T1000 (cell line): Measurements from ENCODE around the gene NPTXR.

Experiments used
- DNase-seq: peaks from one replicate; lab custom pipeline; 2025; ENCODE audit warnings: mixed read lengths; lab: John Stamatoyannopoulos, UW

The NPTXR gene

DNA sequence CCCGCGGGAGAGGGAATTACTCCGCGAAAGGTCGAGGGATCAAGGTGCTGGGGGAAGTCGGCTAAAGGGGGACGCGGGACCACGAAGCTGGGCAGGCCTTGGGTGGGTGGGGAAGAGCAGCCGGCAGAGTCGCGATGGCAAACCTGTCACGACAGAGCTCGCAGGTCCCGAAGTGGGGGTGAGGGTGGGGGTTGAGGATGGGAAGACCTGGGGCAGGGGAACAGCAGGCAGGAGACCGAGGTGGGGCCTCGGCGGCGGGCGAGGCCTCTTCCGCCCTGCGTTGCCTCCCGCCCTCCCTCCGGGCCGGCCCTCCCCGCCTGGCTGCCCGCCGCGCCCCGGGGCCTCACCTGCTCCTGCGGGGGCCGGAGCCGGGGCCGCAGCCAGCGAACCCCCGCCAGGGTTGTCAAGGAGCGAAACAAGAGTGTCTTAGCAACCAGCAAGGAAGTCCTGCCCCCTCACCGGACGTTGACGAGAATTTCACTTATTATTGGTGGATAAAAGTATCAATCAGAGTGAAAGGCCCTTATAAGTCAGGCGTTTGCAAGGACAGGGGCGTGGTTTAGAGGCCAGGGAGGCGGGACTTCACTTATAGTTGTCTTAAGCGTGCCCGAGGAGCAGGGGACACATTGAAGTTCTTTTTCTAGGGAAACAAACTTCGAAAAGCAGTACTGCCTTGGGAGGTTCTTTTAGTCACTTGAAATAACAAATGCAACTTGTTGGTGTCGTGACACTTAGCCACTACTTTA, 49.9 kb downstream of the NPTXR start, which contains the start of gene DNAL4:
DNAL4 (minus strand) TSS at position 423 of the 746 bp plus-strand sequence. CDS start 11,412 bp downstream, outside the sequence.
- peak; percentile 87 for DNase-seq

DNA sequence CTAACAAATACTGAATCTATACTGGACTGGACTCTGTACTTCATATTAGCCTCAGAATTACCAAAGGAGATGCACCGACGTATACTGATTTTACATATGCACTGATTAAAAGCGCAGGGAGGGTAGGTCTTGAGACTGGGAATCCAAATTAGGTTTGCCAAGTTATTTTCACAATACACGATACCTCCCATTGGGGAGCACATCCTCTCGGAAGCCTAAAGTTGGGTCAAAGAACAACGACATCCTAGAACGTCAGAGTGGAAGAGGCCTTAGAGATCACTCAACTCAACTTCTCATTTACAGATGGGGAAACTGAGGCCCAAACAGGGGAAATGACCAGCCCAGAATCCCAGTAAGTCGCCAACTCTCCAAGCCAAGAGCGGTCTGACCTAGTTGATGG, 50.5 kb downstream of the NPTXR start:
- no peak for DNase-seq

DNA sequence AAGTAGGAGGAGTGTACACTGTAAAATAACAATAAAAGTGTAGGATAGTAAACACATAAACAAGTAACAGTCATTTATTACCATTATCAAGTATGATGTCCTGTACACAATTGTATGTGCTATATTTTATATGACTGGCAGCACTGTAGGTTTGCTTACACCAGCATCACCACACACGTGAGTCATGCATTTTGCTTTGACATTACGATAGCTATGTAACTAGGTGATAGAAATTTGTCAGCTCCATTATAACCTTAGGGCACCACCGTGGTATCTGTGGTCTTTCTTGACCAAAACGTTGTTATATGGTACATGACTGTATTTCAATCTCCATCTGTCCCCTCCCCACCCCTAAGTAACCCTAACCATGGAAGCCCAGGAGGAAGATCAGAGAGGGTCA, 51.0 kb downstream of the NPTXR start:
- no peak for DNase-seq

DNA sequence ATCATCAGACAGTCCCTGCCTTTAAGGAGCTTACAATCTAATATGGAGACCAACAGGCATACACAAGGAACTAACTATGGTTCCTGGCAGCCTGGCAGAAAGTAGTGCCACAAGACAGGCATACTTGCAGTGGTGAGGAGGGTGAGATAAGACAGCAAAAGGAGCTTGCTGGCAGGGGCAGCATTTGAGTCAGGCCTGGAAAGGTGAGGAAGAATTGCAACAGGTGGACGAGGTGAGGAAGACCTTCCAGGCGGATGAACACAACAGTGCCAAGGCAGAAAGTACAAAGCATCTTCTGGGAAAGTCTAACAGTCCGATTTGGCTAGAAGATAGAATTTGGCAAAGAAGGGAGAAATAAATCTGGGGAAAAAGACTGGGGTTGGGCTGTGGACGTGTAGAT, 54.2 kb downstream of the NPTXR start:
- no peak for DNase-seq

DNA sequence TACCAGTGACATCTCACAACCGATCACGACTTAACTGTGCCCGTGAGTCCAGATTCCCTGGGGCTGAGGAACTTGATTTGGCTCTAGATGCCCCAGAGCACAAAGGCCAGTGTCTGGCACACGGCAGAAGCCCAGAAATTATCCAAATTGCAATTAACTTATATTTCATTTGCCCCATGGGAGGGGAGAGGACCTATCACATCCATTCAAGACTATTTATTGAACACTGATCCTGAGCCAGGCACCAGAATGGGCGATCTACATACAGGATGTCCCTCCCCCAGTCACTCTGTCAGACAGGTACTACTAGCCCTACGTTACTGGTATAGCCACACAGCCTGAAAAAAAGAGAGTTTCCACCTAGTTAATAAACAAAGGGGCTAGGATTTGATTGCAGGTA, 55.0 kb downstream of the NPTXR start:
- DNase-seq: no peak

DNA sequence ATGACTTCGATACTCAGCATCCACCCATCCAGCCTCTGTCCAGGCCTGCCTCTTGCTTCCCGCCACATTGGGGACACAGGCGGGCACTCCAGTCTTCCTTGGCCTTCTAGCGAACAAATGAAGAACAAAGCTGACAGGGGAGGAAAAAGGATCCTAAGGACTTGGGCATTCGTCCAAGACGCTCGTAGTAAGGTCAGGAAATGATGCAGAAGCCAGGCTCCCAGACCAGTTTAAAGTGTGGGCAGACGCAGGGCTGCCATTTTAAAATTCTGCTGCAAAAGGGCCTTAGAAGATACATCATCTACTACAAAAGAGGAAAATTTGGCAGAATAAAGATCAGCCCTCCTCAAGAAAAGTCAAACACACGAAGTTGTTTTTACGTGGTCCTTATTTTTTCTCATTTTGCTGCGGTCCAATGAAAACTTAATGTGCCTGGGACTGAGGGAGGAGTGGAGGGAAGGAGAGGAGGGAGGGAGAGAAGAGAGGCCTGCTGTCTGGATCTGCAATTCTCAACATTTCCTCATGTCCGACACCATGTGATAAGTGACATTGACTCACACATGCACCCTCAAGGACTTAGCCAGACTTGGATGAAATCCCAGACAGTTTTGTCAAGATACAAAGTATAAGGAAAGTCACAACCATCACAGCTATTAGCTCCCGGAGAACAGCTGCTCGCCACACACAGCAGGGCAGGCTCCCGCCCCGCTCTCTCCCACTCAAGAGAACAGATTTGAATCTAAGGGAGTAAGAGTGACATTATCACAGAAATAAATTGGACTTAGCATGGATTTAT, 55.6 kb downstream of the NPTXR start:
- DNase-seq: peak; percentile 24

DNA sequence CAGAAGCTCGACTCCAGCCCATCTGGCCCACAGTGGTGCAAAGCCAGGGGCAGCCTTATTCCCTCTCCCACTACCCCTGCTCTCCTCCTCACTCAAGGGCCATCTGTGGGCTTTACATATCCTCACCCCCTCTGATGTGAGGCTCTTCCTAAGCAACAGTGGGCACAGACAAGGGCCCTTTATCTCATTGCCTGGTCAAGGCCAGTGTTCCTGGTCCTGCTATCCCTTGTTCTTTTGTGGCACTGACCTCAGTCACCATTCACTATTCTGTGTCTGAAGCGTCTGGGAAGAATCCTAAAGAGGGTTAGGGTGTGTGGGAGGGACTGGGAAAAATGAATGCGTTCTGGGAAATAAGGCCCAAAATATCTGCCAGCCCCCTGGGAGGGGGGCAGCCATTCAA, 57.2 kb downstream of the NPTXR start:
- no peak for DNase-seq

DNA sequence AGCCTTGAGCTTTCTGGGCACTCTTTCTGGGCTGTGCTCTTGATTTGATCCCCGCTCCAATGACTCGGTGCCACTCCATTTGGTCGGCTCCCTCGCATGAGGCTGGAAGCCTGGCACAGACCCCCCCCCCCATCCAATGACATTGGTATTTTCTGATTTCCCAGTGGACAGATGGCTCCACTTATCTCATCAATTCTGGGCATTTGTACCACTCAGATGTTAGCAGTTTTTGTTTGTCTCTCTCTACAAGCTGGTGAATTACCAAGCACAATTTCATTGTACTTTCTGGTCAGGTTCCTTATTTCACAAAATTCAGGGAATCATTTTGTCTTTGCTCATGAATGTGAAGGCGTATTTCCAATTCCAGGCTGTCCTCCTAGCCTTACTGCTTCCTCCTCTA, 59.0 kb downstream of the NPTXR start:
- no peak for DNase-seq

DNA sequence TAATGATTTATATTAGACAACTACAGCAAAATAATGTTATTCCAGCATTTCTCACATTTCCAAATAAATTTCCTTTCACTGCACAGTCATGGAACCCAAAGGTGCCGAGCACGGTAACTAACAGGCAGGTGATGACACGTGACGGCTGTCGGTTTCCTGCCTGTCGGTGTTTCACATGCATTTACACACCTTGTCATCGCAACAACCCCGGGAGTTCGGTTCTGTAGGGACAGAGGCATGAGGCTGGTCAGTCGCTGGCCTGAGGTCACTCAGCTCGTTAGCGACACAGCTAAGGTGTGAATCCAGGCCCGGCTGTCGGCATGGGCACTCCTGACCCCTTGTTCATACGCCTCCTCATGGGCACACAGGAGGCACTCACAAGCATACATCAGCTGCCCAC, 59.8 kb downstream of the NPTXR start:
- DNase-seq: no peak

DNA sequence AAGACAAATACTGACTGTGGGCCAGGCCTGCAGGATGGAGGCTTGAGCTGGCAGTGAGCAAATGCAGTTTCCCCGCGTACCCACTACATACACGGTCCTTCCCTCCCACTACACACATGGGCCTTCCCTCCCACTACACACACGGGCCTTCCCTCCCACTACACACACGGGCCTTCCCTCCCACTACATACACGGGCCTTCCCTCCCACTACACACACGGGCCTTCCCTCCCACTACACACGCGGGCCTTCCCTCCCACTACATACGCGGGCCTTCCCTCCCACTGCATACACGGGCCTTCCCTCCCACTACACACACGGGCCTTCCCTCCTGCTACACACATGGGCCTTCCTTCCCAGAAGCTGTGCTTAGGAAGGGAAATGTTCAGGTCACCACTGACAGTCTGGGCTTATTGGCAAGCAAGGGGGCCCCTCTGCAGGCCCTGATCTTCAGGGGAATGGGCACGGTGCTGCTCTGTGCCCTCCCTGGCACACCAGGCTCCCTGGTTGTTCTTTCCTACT, 60.7 kb downstream of the NPTXR start:
- no peak for DNase-seq

DNA sequence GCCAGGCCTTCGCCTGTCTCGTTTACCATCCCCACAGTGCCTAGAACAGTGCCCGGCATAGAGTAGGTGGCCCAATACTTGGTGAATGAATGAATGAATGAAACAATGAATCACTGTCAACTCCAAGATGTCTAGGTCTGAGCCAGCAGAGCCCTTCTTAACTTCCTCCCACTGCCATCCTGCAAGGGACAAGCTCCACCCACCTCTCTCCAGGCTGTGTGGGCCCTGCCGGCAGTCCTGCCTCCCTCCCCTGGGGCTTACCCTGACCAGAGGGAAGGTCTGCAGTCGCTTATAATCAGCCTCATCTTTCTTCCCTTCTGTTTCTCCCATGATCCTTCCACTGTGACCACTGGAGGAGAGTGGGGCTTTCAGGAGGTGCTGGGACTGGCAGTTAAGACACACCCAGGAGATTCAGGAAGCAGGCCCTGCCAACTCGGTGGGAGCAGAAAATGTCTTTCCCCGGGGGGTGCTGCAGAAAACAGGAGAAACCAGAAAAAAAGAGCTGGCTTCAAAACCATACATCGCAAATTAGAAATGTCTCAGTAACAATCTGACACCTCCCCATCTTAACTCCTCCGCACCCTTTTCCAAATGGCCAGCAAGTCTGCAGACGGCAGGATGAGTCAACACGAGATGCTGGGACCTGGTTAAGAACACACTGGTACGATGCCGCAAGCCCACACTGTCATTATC, 61.3 kb downstream of the NPTXR start:
- no peak for DNase-seq

DNA sequence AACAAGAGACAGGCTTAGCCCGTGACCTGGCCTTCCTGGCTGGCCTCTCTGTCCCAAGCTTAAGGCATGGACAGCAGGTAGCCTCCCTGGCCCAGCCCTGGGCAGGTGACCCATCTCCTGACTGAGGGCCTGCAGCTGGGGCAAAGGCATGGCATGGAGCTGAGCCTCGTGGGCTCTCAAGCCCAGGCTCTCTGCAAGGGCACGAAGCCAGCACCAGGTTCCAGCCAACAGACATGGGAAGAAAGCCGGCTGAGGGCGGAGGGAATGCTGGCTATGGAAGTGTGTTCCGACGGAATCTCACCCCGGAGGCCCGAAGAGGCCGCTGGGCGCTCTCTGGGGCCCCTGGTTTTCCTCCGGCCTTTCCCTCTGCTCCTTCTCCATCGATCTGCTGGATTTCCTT, 62.8 kb downstream of the NPTXR start:
- no peak for DNase-seq

DNA sequence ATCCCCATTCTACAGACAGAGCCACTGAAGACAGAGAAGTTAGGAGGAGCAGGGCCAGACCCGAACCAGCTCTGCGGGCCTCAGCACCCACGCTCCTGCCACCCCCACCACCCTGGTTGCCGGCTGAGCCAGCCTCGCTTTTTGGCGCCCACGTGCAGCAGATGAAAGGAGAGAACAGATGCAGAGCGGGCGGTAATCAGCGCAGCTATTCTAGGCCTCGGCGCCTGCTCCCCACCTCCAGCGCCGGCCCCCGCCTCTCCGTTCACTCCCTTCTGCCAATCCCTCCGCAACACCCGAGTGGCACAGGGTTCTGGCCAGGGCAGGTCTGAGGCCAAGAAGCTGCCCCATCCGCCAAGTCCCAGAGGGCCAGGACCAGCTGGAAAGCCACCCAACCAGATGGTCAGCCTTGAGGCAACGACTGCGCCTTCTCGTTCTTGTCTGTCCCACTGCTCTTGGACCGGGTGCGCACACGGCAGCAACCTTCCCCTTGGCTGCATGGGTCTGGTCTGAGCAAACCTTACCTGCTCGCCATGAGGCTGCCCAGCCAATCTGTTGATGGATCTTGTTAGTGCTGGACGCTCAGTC, 66.6 kb downstream of the NPTXR start:
- no peak for DNase-seq

DNA sequence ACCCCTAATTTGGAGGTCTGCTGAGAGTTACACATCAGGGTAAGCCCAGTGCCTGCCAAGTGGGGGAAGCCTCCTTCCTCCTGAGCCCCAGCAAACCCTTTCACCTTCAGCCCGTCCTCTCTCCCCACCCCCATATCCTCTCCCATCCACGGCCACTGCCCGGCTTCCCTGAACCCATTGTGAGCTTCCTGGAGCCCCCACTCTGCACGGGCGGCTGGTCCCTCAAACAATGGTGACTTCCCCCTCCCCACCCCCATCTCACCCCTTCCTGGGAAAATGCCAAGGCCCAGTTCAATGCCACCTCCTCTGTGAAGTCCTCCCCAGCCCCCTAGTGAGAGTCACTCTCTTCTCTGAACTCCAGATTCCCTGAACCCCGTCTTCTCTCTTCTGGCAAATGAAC, 67.7 kb downstream of the NPTXR start:
- no peak for DNase-seq

DNA sequence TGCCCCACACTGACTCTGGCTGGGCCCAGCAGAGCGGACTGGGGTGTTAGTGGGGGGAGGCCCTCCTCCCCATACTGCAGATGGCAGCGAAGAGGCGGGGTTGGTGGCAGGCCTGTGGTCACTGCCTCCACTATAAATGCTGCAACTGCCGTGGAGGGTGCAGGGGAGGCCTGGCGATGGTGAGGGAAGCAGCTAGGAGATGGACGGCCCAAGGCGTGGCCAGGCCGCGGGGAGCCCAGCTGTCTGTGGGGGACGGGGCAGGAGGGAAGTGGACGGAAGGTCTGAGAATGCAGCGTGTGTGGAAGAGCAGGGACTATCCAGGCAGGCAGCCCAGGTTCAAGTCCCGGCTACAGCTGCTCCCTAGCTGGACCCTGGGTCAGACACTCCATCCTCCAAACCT, 68.2 kb downstream of the NPTXR start:
- no peak for DNase-seq

DNA sequence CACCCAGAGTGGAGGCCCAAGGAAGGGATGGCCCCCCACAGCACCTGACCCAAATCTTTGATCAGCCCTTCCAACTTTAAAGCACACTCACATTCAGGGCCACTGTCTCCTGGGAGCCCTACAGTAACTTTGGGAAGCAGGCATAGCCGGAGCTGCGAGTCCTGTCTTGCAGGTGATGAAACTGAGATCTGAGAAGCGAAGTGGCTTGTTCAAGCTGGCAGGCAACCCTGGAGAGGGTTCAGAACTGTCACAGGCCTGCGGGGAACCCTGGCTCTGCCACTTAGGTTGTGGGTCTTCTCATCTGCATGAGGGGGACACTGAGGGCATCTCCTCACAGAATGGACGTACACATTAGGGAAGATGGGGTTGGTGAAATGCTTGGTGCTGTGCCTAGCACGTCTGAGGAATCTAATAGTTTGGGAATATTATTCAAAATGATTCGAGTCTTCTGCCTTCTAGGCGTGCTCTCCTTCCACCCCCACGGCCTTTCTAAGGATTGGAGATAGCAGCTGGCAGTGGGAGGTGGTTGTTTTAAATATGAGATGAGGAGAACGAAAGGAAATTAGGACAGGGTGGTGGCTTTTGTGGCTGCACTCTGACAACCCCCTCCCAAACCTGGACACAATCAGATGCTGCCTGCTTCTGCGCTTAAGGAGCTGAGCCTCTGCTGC, 69.2 kb downstream of the NPTXR start:
- DNase-seq: no peak

DNA sequence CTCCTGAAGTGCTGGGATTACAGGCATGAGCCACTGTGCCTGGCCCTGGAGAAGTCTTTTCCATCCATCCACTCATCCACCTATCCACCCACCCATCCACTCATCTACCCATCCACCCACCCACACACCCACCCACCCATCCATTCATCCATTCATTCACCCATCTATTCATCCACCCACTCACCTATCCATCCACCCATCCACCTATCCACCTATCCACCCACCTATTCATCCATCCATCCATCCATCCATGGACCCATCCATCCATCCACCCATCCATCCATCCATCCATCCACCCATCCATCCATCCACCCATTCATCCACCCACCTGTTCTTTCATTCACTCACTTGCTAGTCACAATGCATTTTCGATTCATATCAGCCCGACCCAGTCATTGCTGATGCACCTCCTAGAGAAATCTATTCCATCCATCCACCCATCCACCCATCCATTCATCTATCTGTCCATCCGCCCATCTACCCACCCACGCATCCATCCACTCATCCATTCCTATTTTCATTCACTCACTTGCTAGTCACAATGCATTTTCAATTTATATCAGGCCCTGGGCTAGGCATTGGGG, 70.4 kb downstream of the NPTXR start:
- DNase-seq: no peak

DNA sequence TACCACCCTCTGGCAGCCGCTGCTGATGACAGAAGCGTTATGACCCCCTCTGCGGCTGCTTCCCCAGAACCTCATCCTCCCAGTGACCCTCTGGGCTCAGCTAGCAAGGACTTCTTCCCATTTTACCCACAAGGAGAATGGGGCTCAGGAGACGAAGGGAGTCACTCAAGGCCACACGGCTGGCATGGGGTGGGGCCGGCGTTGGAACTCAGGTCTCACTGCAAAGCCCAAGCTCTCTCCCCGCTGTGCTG, 71.3 kb downstream of the NPTXR start:
- DNase-seq: no peak

DNA sequence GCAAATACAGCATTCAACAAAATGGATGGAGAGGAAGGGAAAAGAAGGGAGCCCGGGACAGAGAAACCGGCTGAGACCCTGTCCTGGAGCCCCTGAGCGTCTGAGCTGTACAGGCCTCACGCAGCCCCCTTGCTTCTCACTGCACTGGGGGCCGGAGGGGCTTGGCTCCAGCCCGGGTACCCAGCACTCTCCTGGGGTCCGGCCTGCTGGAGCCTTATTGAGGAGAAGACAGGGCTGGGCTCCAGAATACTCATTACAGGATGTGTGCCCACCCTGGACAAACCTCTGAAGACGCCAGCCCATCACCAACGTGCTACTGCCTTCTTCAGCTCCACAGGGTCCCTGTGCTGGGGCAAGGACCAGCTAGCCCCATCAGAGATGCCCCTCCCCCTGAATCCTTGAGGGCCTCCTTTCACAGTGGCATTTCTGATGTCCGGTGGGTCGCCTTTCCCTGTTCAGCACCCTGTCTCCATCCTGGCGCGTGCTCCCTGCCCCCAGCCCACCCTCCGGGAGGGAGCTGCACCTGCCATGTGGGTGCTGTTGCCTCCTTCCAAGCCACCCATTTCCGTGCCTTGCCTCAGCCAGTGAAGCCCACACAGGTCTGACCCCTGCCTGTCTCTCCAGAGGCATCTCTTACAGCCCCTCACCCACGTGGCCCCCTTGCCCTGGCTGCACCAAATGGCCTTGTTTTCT, 73.4 kb downstream of the NPTXR start:
- no peak for DNase-seq
